A673 (cell line): Measurements from ENCODE around the gene BCKDHA. TPM values are rescaled to one million over a fixed set of nuclear protein-coding genes. Genes with fewer than 3 reads are reported as not detected.
A peak's percentile ranks its signal among the peaks of the same experiment; 100 is the strongest.

Experiments used
- BruUV-seq: library from RNA; stranded (reverse); fragments of 400-500 nt; replicated peaks from 2 replicates; lab custom pipeline; 2021; lab: Mats Ljungman, UMichigan
- CTCF ChIA-PET: fragments of 300-600 bp; sonication (Branson Sonifier 250); formaldehyde crosslinking; loops from one replicate; lab custom pipeline; 2022; ENCODE audit warnings: antibody characterized with exemption; lab: Charles Lee
- POLR2A ChIA-PET: fragments of 300-600 bp; sonication (Branson Sonifier 250); formaldehyde crosslinking; loops from one replicate; lab custom pipeline; 2022; ENCODE audit warnings: antibody characterized with exemption; ENCODE audit not compliant: low non-redundant PET; lab: Charles Lee
- DNase-seq: peaks from one replicate; pipeline ENCODE4 v3.0.0-alpha.2; 2015; ENCODE audit warnings: low spot score
- H3K27ac ChIP-seq: fragments of 200-600 bp; sonication (generic); 2 replicates; pipeline ENCODE4 v1.5.1; 2016; ENCODE audit warnings: mixed run types, low read depth, mild to moderate bottlenecking, mixed read lengths, antibody characterized with exemption, low read length; ENCODE audit not compliant: poor library complexity, severe bottlenecking
- H3K27me3 ChIP-seq: fragments of 200-600 bp; sonication (generic); replicated peaks from 2 replicates; pipeline ENCODE4 v1.6.1; 2017; ENCODE audit warnings: mixed run types, low read depth, mild to moderate bottlenecking, mixed read lengths, antibody characterized with exemption, low read length; ENCODE audit not compliant: insufficient read depth, poor library complexity
- H3K36me3 ChIP-seq: fragments of 200-600 bp; sonication (generic); 2 replicates; pipeline ENCODE4 v1.6.1; 2016; ENCODE audit warnings: mixed run types, mild to moderate bottlenecking, mixed read lengths, antibody characterized with exemption, low read length; ENCODE audit not compliant: insufficient read depth, poor library complexity, severe bottlenecking
- H3K4me1 ChIP-seq: fragments of 200-600 bp; sonication (generic); 2 replicates; pipeline ENCODE4 v1.6.1; 2017; ENCODE audit warnings: mixed run types, mild to moderate bottlenecking, mixed read lengths, antibody characterized with exemption, low read length; ENCODE audit not compliant: insufficient read depth, poor library complexity, severe bottlenecking
- H3K4me3 ChIP-seq: fragments of 200-600 bp; sonication (generic); 2 replicates; pipeline ENCODE4 v1.5.1; 2016; ENCODE audit warnings: low read depth, mixed run types, mild to moderate bottlenecking, mixed read lengths, low read length; ENCODE audit not compliant: poor library complexity, severe bottlenecking
- H3K9me3 ChIP-seq: fragments of 200-600 bp; sonication (generic); 2 replicates; pipeline ENCODE4 v1.6.1; 2016; ENCODE audit warnings: mixed run types, low read depth, mild to moderate bottlenecking, mixed read lengths, antibody characterized with exemption, low read length; ENCODE audit not compliant: poor library complexity, severe bottlenecking
- EZH2 ChIP-seq: fragments of 200-600 bp; sonication (generic); IDR thresholded peaks from 2 replicates; pipeline ENCODE4 v1.6.1; 2017; ENCODE audit warnings: borderline replicate concordance, low read depth, mild to moderate bottlenecking, mixed read lengths, antibody characterized with exemption, low read length; ENCODE audit not compliant: poor library complexity, severe bottlenecking
- intact Hi-C: fragments of 100-400 bp; cut with micrococcal nuclease; formaldehyde crosslinking; loops from one replicate; pipeline ENCODE4 v1.10.0; 2022; ENCODE audit not compliant: unreplicated experiment
- total RNA-seq: library from RNA; stranded (reverse); gene quantifications from 2 replicates; pipeline ENCODE4 v1.2.3, GENCODE V29; 2021
- TF ChIP-seq, protein P1 (sequence below): fragments of 300-800, 200-600 bp; sonication (generic); conservative IDR thresholded peaks from 2 replicates; pipeline ENCODE4 v1.5.1; 2017; ENCODE audit warnings: low read depth, mild to moderate bottlenecking, antibody characterized with exemption, low read length, moderate library complexity, mixed read lengths

The BCKDHA gene
- total RNA-seq, 1 experiment from 2014 or later: 14.7 TPM

DNA sequence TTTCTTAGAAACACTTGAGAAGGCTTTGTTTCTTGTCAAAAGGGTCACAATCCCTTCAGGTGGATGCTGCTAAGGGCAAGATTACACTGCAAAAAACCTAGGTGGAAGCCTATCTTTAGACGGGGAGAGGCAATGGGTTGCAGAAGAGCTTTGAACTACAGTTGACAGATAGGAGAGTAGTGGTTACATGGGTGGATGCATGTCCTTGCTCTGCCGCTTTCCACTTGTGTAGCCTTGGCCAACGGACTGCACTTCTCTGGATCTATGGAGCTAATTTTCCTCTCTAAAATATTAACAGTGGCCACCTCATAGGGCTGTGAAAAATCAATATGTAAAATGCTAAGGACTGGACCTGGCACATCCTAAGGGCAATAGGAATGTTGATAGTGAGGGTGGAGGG, 980 bp downstream of the BCKDHA start:
- TSS peak; percentile 79 for BruUV-seq
- H3K4me1 ChIP-seq: peaks cover 10% of the 10 kb centered on the region
- H3K36me3 ChIP-seq: no peaks in the 10 kb centered on the region
- CTCF ChIA-PET: no interaction called here
- no peak for DNase-seq
- no peaks in the 10 kb centered on the region for H3K27me3 ChIP-seq
- no peak for TF ChIP-seq EZH2
- TF ChIP-seq, protein P1, sequence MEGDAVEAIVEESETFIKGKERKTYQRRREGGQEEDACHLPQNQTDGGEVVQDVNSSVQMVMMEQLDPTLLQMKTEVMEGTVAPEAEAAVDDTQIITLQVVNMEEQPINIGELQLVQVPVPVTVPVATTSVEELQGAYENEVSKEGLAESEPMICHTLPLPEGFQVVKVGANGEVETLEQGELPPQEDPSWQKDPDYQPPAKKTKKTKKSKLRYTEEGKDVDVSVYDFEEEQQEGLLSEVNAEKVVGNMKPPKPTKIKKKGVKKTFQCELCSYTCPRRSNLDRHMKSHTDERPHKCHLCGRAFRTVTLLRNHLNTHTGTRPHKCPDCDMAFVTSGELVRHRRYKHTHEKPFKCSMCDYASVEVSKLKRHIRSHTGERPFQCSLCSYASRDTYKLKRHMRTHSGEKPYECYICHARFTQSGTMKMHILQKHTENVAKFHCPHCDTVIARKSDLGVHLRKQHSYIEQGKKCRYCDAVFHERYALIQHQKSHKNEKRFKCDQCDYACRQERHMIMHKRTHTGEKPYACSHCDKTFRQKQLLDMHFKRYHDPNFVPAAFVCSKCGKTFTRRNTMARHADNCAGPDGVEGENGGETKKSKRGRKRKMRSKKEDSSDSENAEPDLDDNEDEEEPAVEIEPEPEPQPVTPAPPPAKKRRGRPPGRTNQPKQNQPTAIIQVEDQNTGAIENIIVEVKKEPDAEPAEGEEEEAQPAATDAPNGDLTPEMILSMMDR: no peak
- POLR2A ChIA-PET: no interaction called here
- H3K27ac ChIP-seq: peak overlapping the region; percentile 97
- H3K4me3 ChIP-seq: peak overlapping the region; percentile 86
- intact Hi-C loops: loop anchor here (10.0 kb wide), 1 partner anchor 346 kb away; no protein-coding TSS in a partner anchor
- H3K9me3 ChIP-seq: no peaks in the 10 kb centered on the region

DNA sequence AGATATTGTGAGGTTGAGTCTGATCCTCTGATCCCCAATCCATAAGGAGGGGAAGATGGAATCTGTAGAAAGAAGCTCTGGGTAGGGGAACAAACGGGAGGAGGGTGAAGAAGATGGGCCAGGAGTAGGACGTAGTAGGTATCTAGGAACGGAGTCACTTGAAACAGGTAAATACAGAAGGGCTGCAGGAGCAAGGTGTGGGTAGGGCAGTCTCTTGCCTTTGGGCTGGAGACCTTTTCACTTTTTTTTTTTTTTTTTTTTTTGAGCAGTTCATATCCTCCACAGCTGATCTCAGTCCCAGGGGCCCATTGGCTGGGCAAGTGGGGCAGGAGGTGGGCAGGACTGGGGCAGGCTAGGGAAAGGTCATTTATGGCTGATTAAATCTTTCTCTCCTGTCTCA, 1.5 kb downstream of the BCKDHA start:
- Histone ChIP-seq H3K9me3 (no peaks in the 10 kb centered on the region), H3K36me3 (no peaks in the 10 kb centered on the region), H3K27me3 (no peaks in the 10 kb centered on the region), H3K27ac (peak overlapping the region; percentile 1), H3K4me3 (peak overlapping the region; percentile 86), H3K4me1 (peaks cover 10% of the 10 kb centered on the region)
- ChIA-PET CTCF (no interaction called here), POLR2A (no interaction called here)
- no TSS peak for BruUV-seq
- DNase-seq: no peak
- TF ChIP-seq, protein P1: no peak
- no peak for TF ChIP-seq EZH2
- intact Hi-C loops: loop anchor here (10.0 kb wide), 1 partner anchor 346 kb away; no protein-coding TSS in a partner anchor

DNA sequence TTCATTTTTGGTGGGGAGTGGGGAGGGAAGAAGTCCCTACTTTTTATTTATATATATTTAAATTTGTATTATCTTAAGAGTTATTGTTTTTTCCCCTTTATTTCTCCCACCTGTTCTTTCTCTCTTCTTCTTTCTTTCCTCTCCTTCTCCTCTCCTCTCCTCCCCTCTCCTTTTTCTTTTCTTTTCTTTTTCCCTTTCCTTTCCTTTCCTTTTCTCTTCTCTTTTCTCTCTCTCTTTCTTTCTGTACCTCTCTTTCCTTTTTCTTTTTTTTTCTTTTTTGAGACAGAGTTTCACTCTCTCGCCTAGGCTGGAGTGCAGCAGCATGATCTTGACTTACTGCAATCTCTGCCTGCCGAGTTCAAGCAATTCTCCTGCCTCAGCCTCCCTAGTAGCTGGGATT, 1.9 kb downstream of the BCKDHA start:
- peaks cover 10% of the 10 kb centered on the region for H3K4me1 ChIP-seq
- TF ChIP-seq, protein P1: no peak
- no peak for TF ChIP-seq EZH2
- no peak overlapping the region for H3K27ac ChIP-seq
- DNase-seq: no peak
- H3K36me3 ChIP-seq: no peaks in the 10 kb centered on the region
- no TSS peak for BruUV-seq
- no peak overlapping the region for H3K4me3 ChIP-seq
- H3K27me3 ChIP-seq: no peaks in the 10 kb centered on the region
- POLR2A ChIA-PET: no interaction called here
- H3K9me3 ChIP-seq: no peaks in the 10 kb centered on the region
- CTCF ChIA-PET: no interaction called here
- intact Hi-C loops: loop anchor here (10.0 kb wide), 1 partner anchor 345 kb away; no protein-coding TSS in a partner anchor
